ENCODE results near the gene LIG1.
"Not testable (repeated sequence)": the region's sequence is repeated elsewhere in the genome, so short reads cannot be mapped to it uniquely, and the experiment has no call there.

The LIG1 gene

DNA sequence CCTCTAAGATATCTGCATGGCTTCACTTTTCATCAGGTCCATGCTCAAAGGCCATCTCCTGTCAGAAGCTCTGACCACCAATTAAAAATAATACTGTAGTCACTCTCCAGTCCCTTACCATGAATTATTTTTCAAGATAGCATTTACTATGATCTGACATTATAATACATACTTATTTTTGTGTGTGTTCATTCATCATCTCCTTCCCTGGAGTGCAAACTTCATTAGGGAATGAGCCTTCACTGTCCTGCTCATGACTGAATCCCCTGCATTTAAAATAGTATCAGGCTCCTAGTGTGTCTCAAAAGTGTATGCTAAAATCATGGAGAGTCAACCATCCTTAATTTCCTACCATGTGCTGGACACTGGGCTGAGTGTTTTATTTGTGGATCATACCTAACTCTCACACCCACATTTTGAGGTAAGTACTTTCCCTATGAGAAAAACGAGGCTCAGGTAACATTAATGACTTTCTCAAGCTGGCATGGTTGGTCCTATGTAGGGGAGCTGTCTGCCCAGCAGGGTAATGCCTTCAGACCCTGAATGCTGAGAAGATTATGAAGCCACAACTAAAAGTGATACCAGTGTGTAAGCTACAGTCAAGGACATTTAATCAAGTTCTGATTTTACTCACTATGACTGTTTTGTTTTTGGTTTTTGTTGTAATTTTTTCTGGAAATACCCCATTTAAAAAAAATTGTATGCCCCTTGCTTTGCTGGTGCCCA is 75.9 kb downstream of the LIG1 start:
- Histone ChIP-seq H3K36me3 (ENCODE audit: control insufficient read depth in 1 of 2, insufficient read depth in 2 of 2, low read length in 2 of 2) (peaks cover 15 to 45% of the 10 kb centered on the region in 2 donors), H3K27ac (ENCODE audit: low read length) (no peak overlapping the region), H3K4me3 (ENCODE audit: low read depth in 1 of 2, low read length in 2 of 2) (no peak overlapping the region), H3K4me1 (ENCODE audit: control insufficient read depth in 1 of 2, insufficient read depth in 2 of 2, low read length in 2 of 2) (no peaks in the 10 kb centered on the region), H3K27me3 (ENCODE audit: low read depth, low read length) (no peaks in the 10 kb centered on the region), H3K9me3 (ENCODE audit: control insufficient read depth in 1 of 2, low read length in 2 of 2) (peaks cover 4 to 8% of the 10 kb centered on the region in 2 donors)

DNA sequence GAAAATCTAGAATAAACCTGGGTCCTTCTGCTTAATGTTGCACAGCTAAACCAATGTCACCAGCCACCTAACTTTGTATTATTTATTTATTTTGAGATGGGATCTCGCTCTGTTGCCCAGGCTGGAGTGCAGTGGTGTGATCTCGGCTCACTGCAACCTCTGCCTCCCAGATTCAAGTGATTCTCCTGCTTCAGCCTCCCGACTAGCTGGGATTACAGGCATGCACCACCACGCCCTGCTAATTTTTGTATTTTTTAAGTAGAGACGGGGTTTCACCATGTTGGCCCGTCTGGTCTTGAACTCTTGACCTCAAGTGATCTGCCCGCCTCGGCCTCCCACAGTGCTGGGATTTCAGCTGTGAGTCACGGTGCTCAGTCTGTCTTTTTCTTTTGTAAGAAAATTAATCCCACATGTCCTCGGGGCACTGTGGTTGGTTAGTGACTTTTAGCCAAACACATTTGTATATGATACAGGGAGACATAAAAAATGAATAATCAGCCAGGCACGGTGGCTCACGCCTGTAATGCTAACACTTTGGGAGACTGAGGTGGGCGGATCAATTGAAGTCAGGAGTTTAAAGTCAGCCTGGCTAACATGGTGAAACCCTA is 78.9 kb downstream of the LIG1 start:
- peaks cover 14 to 32% of the 10 kb centered on the region in 2 donors for H3K36me3 ChIP-seq (ENCODE audit: control insufficient read depth in 1 of 2, insufficient read depth in 2 of 2, low read length in 2 of 2)
- H3K9me3 ChIP-seq (ENCODE audit: control insufficient read depth in 1 of 2, low read length in 2 of 2); H3K27ac ChIP-seq (ENCODE audit: low read length); H3K4me3 ChIP-seq (ENCODE audit: low read depth in 1 of 2, low read length in 2 of 2); H3K27me3 ChIP-seq (ENCODE audit: low read depth, low read length); H3K4me1 ChIP-seq (ENCODE audit: control insufficient read depth in 1 of 2, insufficient read depth in 2 of 2, low read length in 2 of 2): not testable (repeated sequence)

DNA sequence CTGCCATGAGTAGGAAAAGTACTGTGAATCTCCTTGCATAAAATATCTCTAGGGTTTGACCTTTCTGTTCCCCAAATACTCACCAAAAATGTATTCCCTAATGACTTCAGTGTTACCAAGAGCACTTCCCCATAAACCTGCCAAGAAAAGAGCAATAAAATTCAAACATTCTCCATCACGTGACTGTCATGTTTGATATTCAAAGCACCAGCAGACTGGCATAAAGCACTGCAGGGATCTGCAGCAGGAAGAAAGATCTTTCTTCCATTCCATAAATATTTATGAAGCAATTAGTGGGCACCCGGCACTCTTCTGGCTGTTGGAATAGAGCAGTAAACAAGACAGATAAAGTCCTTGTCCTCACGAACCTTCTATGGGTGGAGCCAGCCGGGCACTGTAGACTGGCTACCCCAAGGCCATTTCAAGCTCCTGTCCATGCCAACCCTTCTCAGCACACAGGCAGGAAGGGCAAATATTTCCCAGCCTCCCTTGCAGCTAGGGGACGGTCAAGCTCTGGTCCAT is 79.8 kb downstream of the LIG1 start:
- Histone ChIP-seq H3K36me3 (ENCODE audit: control insufficient read depth in 1 of 2, insufficient read depth in 2 of 2, low read length in 2 of 2) (peaks cover 10 to 24% of the 10 kb centered on the region in 2 donors), H3K4me3 (ENCODE audit: low read depth in 1 of 2, low read length in 2 of 2) (no peak overlapping the region), H3K9me3 (ENCODE audit: control insufficient read depth in 1 of 2, low read length in 2 of 2) (peaks cover 4 to 8% of the 10 kb centered on the region in 2 donors), H3K27me3 (ENCODE audit: low read depth, low read length) (no peaks in the 10 kb centered on the region), H3K27ac (ENCODE audit: low read length) (no peak overlapping the region), H3K4me1 (ENCODE audit: control insufficient read depth in 1 of 2, insufficient read depth in 2 of 2, low read length in 2 of 2) (no peaks in the 10 kb centered on the region)

DNA sequence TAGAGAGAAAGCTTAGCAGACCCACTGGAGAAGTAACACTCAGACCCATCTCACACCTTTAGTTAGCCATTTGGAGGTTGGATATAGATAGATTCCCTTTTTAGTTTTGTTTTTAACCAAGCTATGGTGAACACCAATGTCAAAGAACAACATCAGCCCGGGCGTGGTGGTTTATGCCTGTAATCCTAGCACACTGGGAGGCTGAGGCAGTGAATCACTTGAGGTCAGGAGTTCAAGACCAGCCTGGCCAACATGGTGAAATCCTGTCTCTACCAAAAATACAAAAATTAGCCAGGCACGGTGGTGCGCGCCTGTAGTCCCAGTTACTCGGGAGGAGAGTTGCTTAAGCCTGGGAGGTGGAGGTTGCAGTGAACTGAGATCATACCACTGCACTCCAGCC is 81.2 kb downstream of the LIG1 start:
- not testable (repeated sequence) for H3K4me3 ChIP-seq (ENCODE audit: low read depth in 1 of 2, low read length in 2 of 2); H3K27me3 ChIP-seq (ENCODE audit: low read depth, low read length); H3K9me3 ChIP-seq (ENCODE audit: control insufficient read depth in 1 of 2, low read length in 2 of 2); H3K27ac ChIP-seq (ENCODE audit: low read length); H3K4me1 ChIP-seq (ENCODE audit: control insufficient read depth in 1 of 2, insufficient read depth in 2 of 2, low read length in 2 of 2)
- H3K36me3 ChIP-seq (ENCODE audit: control insufficient read depth in 1 of 2, insufficient read depth in 2 of 2, low read length in 2 of 2) = peaks cover 3 to 12% of the 10 kb centered on the region in 2 donors

DNA sequence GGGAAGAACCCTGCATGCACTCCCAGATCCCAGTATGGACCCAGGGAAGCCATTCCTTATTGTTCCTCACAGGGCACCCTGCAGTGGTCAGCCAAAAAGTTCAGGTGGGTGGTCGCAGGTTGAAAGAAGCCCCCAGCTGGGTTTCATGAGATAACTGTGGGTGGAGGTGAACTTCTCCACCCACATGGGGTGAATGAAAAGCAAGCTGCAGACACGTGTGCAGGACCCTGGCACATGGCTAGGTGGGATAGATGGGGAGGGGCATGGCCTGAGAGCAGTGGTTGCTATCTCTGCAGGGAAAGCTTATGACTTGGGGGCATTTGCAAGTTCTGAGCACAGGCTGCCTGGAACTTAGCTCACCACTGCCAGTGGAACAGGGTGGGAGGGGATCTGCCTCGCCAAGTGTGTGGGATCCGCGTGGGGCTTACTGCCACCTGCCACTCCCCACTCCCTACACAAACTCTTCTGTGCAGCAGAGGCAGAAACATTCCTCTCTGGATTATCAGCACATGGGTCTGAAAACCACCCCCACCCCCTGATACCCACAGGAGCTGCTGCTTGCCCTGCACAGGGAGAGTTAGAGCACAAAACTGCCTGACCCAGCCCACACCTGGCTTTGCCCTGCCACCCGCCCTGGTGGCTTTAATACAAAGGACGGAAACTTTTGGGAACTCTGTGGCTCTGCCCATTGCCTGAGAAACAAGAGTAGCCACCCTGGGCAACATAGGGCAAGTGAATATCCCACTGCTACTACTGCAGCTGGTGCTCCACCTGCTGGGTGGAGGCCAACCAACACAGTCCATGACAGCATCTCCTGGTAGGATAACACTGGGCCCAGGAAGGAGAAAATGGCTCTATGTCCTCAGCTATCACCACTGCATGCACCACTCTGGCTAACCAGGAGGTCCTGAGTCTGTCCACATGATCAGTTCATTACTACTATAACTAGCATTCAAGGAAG is 84.0 kb downstream of the LIG1 start:
- H3K36me3 ChIP-seq (ENCODE audit: control insufficient read depth in 1 of 2, insufficient read depth in 2 of 2, low read length in 2 of 2) = no peaks in the 10 kb centered on the region
- no peaks in the 10 kb centered on the region for H3K9me3 ChIP-seq (ENCODE audit: control insufficient read depth in 1 of 2, low read length in 2 of 2)
- no peaks in the 10 kb centered on the region for H3K27me3 ChIP-seq (ENCODE audit: low read depth, low read length)
- no peak overlapping the region for H3K27ac ChIP-seq (ENCODE audit: low read length)
- no peak overlapping the region for H3K4me3 ChIP-seq (ENCODE audit: low read depth in 1 of 2, low read length in 2 of 2)
- no peaks in the 10 kb centered on the region for H3K4me1 ChIP-seq (ENCODE audit: control insufficient read depth in 1 of 2, insufficient read depth in 2 of 2, low read length in 2 of 2)

DNA sequence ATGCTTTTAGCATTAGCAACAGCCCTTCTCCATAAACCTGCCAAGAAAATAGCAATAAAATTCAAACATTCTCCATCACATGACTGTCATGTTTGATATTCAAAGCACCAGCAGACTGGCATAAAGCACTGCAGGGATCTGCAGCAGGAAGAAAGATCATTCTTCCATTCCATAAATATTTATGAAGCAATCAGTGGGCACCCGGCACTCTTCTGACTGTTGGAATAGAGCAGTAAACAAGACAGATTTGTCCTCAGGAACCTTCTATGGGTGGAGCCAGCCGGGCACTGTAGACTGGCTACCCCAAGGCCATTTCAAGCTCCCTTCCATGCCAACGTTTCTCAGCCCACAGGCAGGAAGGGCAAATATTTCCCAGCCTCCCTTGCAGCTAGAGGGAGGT is 85.1 kb downstream of the LIG1 start:
- Histone ChIP-seq H3K27ac (ENCODE audit: low read length) (no peak overlapping the region), H3K27me3 (ENCODE audit: low read depth, low read length) (no peaks in the 10 kb centered on the region), H3K36me3 (ENCODE audit: control insufficient read depth in 1 of 2, insufficient read depth in 2 of 2, low read length in 2 of 2) (no peaks in the 10 kb centered on the region), H3K9me3 (ENCODE audit: control insufficient read depth in 1 of 2, low read length in 2 of 2) (no peaks in the 10 kb centered on the region), H3K4me1 (ENCODE audit: control insufficient read depth in 1 of 2, insufficient read depth in 2 of 2, low read length in 2 of 2) (no peaks in the 10 kb centered on the region), H3K4me3 (ENCODE audit: low read depth in 1 of 2, low read length in 2 of 2) (no peak overlapping the region)

DNA sequence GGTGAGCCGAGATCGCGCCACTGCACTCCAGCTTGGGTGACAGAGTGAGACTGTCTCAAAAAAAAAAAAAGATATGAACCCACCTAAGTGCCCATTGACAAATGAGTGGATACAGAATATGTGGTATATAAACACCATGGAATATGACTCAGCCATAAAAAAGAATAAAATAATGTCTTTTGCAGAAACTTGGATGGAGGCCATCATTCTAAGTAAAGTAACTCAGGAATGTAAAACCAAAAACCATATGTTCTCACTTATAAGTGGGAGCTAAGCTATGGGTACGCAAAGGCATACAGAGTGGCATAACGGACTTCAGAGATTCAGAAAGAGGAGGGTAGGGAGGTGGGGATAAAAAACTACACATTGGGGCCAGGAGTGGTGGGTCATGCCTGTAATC is 89.0 kb downstream of the LIG1 start:
- Histone ChIP-seq H3K27me3 (ENCODE audit: low read depth, low read length) (no peaks in the 10 kb centered on the region), H3K4me3 (ENCODE audit: low read depth in 1 of 2, low read length in 2 of 2) (no peak overlapping the region)

DNA sequence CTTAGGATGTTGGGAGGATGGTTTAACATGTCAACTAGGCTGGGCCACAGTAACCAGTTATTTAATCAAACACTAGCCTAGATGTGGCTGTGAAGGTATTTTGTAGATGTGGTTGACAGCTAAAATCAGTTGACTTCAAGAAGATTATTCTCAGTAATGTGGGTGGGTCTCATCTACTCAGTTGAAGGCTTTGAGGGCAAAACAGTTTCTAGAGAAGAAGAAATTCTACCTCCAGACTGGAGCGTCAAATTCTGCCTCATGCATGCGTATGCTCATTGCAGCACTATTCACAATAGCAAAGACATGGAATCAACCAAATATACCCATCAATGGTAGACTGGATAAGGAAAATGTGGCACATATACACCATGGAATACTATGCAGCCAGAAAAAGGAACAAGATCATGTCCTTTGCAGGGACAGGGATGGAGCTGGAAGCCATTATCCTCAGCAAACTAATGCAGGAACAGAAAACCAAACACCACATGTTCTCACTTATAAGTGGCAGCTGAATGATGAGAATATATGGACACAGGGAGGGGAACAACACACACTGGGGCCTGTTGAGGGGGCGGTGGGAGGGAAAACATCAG is 99.9 kb downstream of the LIG1 start:
- not testable (repeated sequence) for H3K27ac ChIP-seq (ENCODE audit: low read length); H3K4me1 ChIP-seq (ENCODE audit: control insufficient read depth in 1 of 2, insufficient read depth in 2 of 2, low read length in 2 of 2); H3K27me3 ChIP-seq (ENCODE audit: low read depth, low read length); H3K9me3 ChIP-seq (ENCODE audit: control insufficient read depth in 1 of 2, low read length in 2 of 2); H3K4me3 ChIP-seq (ENCODE audit: low read depth in 1 of 2, low read length in 2 of 2)
- peaks cover 0 to 42% of the 10 kb centered on the region in 2 donors for H3K36me3 ChIP-seq (ENCODE audit: control insufficient read depth in 1 of 2, insufficient read depth in 2 of 2, low read length in 2 of 2)

More for the DNA sequence above, 89.0 kb downstream of the LIG1 start:
- Histone ChIP-seq H3K4me1 (ENCODE audit: control insufficient read depth in 1 of 2, insufficient read depth in 2 of 2, low read length in 2 of 2) (no peaks in the 10 kb centered on the region), H3K27ac (ENCODE audit: low read length) (no peak overlapping the region), H3K9me3 (ENCODE audit: control insufficient read depth in 1 of 2, low read length in 2 of 2) (no peaks in the 10 kb centered on the region), H3K36me3 (ENCODE audit: control insufficient read depth in 1 of 2, insufficient read depth in 2 of 2, low read length in 2 of 2) (peaks cover 0 to 8% of the 10 kb centered on the region in 2 donors)

DNA sequence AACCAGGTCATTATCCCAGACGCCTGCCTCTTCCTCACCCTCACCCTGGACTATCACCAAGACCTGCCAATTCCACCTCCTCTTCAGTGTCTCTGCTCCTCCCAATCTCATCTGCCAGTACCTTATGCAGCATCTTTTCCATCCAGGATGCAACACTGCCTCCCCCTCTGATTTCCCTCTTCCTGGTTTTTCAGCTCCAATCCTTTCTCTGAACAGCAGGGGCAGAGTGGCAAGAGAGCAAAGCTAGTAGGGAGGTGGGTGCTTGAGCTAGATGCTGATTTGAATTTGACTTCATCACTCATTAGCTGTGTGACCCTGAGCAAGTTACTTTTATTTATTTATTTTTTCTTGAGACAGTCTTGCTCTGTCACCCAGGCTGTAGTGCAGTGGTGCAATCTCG is 100.7 kb downstream of the LIG1 start:
- no peaks in the 10 kb centered on the region for H3K9me3 ChIP-seq (ENCODE audit: control insufficient read depth in 1 of 2, low read length in 2 of 2)
- no peaks in the 10 kb centered on the region for H3K4me1 ChIP-seq (ENCODE audit: control insufficient read depth in 1 of 2, insufficient read depth in 2 of 2, low read length in 2 of 2)
- H3K36me3 ChIP-seq (ENCODE audit: control insufficient read depth in 1 of 2, insufficient read depth in 2 of 2, low read length in 2 of 2) = peaks cover 0 to 39% of the 10 kb centered on the region in 2 donors
- no peak overlapping the region for H3K4me3 ChIP-seq (ENCODE audit: low read depth in 1 of 2, low read length in 2 of 2)
- H3K27ac ChIP-seq (ENCODE audit: low read length) = no peak overlapping the region
- H3K27me3 ChIP-seq (ENCODE audit: low read depth, low read length) = no peaks in the 10 kb centered on the region

All from muscle layer of duodenum (tissue), 2 donors.